Heart right ventricle (tissue), 16 donors: ENCODE results near the gene SIRT7. TPM values are rescaled to one million over a fixed set of nuclear protein-coding genes. Genes with fewer than 3 reads are reported as not detected.

Source experiments
- ATAC-seq, 8 donors: fragments of 200-7000 bp; cut with Tn5 transposase; one replicate each; pipeline ENCODE4 v1.9.1; 2020; ENCODE audit warnings: mild to moderate bottlenecking in 8 of 8, moderate library complexity in 8 of 8, moderate number of reproducible peaks in 1 of 8
- DNase-seq, 2 donors: peaks; one replicate each; pipeline ENCODE4 v3.0.0-alpha.2; 2020
- H3K27ac ChIP-seq, 10 donors: fragments of 200-600 bp; sonication (generic) in 2 of 10; one replicate each; pipeline versions ENCODE4 v1.5.0 to v1.8.0; 2020 to 2022; ENCODE audit warnings: mild to moderate bottlenecking in 3 of 10
- H3K27me3 ChIP-seq, 7 donors: fragments of 200-600 bp; one replicate each; pipeline ENCODE4 v1.8.0; 2021 to 2022; ENCODE audit warnings: mild to moderate bottlenecking in 2 of 7
- H3K36me3 ChIP-seq, 9 donors: fragments of 200-600 bp; sonication (generic) in 1 of 9; one replicate each; pipeline versions ENCODE4 v1.5.0 to v1.8.0; 2020 to 2022; ENCODE audit warnings: mild to moderate bottlenecking in 2 of 9
- H3K4me1 ChIP-seq, 9 donors: fragments of 200-600 bp; sonication (generic) in 1 of 9; one replicate each; pipeline versions ENCODE4 v1.5.0 to v1.8.0; 2020 to 2022; ENCODE audit warnings: mild to moderate bottlenecking in 4 of 9
- H3K4me3 ChIP-seq, 10 donors: fragments of 200-600 bp; sonication (generic) in 2 of 10; one replicate each; pipeline versions ENCODE4 v1.5.0 to v1.8.0; 2020 to 2022; ENCODE audit warnings: mild to moderate bottlenecking in 7 of 10, moderate library complexity in 2 of 10
- H3K9me3 ChIP-seq, 11 donors: fragments of 200-600 bp in 10 of 11; sonication (generic) in 2 of 11; one replicate each; pipeline versions ENCODE4 v1.5.0 to v1.8.0; 2013 to 2022; ENCODE audit warnings: mild to moderate bottlenecking in 2 of 11, control low read depth in 1 of 11, moderate library complexity in 1 of 11
- WGBS, 2 donors: extraction: QIAGEN DNeasy Blood & Tissue Kit; methylation state at CpG; one replicate each; pipeline ENCODE4 v1.1.7; 2013; ENCODE audit warnings: inconsistent platforms in 1 of 2; 5-methylcytosine and 5-hydroxymethylcytosine counted together
- intact Hi-C, 10 donors: fragments of 100-400 bp; cut with DNase I; formaldehyde crosslinking; loops; one replicate each; pipeline versions ENCODE4 v1.11.1 to v1.14.2; 2022
- polyA plus RNA-seq, 2 donors: library from polyadenylated mRNA; stranded (reverse); fragments of 200-250 nt; gene quantifications; one replicate each; pipeline ENCODE4 v1.2.3, GENCODE V29; 2013
- total RNA-seq, 10 donors: library from RNA; stranded (reverse); fragmentation: NEBNext Ultra II Directional in 3 of 10; extraction: Animal tissue kit (Norgen Biotek cat#: 25700) in 3 of 10; gene quantifications; one replicate each; pipeline versions ENCODE4 v1.2.1 to v1.2.4, GENCODE V29; 2021 to 2023
- TF ChIP-seq, protein P1 (sequence below), 9 donors: fragments of 200-600 bp; sonication (generic) in 2 of 9; IDR thresholded peaks; one replicate each; pipeline versions ENCODE4 v1.5.0 to v1.8.0; 2021 to 2022; ENCODE audit warnings: antibody characterized with exemption in 9 of 9, mild to moderate bottlenecking in 5 of 9, moderate library complexity in 1 of 9
- donor health status: Arrhythmogenic right ventricular cardiomyopathy.
- donor health status: ischemic (EF 13 %, LVEDD 7.1; RV severe dilation, severe dysfunction).
- donor health status: healthy with polysubstance abuse.
- donor health status: DM: no; HTN: yes; CAD: no.
- donor health status: DM: no; HTN: no; CAD: no.
- donor health status: ischemic (EF 25% LVEDD 6.9; RV normal size, moderate dysfunction).
- donor health status: ischemic (EF 25% LVEDD 5.7; RV mildly dilated, moderate dysfunction).
- donor health status: healthy.
- donor health status: DM: yes; HTN: yes; CAD: no.
- donor health status: Ischemic cardiomyopathy.
- donor health status: ischemic (EF 35%, LVEDD 5.7; RV mildly dilated, moderate dysfunction).
- donor health status: nonischemic (EF 11% LVEDD 7.7; RV severe dilation, severe dysfunction).
- donor health status: DM: yes; HTN: yes; CAD: no.
- donor health status: PGD.
- donor health status: ischemic (EF 29% LVEDD 5.4; RV normal size, mild dysfunction).
- donor health status: nonischemic (EF 23%, LVEDD 6.1; RV moderate dilation, normal function).

SIRT7 gene
- total and polyA plus RNA-seq, 12 donors = 4.4 to 15.7 (median 6.2) TPM

DNA sequence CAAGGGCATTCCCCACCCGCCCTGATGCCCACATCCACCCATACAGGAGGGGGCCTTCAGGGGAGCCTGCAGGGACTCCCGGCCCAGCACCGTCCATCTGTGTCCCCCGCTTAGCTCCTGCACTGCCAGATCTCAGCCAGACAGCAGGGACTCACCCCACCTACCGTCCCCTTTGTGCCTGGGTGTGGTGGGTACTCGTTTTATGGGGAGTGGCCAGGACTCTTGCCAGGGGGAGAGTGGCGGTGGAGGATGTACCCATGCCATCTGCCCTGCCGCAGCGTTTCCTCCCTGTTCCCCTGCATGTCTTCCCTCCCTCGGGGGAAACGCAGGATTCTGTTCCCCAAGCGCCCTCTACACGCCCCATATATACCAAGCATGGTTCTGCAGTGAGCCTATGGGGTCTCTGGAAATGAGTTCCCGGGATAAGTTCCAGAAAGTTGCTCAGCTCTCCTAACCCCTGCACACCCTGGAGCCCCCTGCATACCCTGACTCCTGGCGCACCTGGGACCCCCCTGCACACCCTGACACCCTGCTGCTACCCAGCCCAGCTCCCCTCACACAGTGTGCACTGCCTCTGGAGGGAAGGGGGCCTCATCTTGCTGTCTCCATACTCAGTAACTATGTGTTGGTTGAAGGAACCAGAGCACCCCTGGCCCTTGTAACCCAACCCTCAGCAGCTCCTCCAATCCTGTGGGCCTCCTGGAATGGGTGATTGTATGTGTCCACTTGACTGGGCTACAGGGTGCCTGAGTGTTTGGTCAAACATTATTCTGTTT, 13.8 kb upstream of the SIRT7 start:
- peaks cover 4 to 17% (median 15%) of the 10 kb centered on the region in 9 donors for H3K4me1 ChIP-seq
- H3K9me3 ChIP-seq = no peaks in the 10 kb centered on the region
- TF ChIP-seq, protein P1, sequence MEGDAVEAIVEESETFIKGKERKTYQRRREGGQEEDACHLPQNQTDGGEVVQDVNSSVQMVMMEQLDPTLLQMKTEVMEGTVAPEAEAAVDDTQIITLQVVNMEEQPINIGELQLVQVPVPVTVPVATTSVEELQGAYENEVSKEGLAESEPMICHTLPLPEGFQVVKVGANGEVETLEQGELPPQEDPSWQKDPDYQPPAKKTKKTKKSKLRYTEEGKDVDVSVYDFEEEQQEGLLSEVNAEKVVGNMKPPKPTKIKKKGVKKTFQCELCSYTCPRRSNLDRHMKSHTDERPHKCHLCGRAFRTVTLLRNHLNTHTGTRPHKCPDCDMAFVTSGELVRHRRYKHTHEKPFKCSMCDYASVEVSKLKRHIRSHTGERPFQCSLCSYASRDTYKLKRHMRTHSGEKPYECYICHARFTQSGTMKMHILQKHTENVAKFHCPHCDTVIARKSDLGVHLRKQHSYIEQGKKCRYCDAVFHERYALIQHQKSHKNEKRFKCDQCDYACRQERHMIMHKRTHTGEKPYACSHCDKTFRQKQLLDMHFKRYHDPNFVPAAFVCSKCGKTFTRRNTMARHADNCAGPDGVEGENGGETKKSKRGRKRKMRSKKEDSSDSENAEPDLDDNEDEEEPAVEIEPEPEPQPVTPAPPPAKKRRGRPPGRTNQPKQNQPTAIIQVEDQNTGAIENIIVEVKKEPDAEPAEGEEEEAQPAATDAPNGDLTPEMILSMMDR (IDR thresholded peaks at IDR 0.05) = no peak
- no peak overlapping the region for H3K4me3 ChIP-seq
- H3K27ac ChIP-seq = no peak overlapping the region
- no peaks in the 10 kb centered on the region for H3K36me3 ChIP-seq
- ATAC-seq (no peak), DNase-seq (no peak)
- peaks cover 0 to 40% (median 4%) of the 10 kb centered on the region in 7 donors for H3K27me3 ChIP-seq
- intact Hi-C loops = no loop called here
- WGBS, 2 donors = 41 to 54% methylated on average over 15 of the region's 15 CpGs

DNA sequence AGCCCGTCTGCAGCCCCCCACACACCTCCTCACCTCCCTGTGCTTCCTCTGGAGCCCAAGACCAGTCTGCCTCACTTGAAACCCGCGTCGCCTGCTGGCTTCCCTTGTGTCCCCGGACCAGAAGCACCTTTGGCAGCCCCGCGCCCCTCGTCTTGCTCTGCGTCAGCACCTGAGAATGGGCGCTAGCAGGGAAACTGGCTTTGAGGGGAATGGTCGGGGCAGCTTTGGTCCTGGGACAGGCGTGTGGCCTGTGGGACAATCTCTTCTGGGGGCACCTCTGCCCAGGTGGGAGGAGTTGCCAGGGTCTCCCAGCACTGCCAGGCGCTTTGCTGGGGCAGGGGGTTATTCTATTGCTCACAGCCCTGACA, 13.2 kb upstream of the SIRT7 start:
- Histone ChIP-seq H3K36me3 (no peaks in the 10 kb centered on the region), H3K9me3 (no peaks in the 10 kb centered on the region), H3K4me1 (peaks cover 1 to 18% (median 14%) of the 10 kb centered on the region in 9 donors), H3K4me3 (no peak overlapping the region), H3K27me3 (peaks cover 0 to 37% (median 4%) of the 10 kb centered on the region in 7 donors), H3K27ac (no peak overlapping the region)
- intact Hi-C loops = no loop called here
- 67 to 69% methylated on average over 13 of the region's 13 CpGs for WGBS, 2 donors
- ATAC-seq = no peak
- no peak for DNase-seq
- TF ChIP-seq, protein P1 (IDR thresholded peaks at IDR 0.05) = no peak

DNA sequence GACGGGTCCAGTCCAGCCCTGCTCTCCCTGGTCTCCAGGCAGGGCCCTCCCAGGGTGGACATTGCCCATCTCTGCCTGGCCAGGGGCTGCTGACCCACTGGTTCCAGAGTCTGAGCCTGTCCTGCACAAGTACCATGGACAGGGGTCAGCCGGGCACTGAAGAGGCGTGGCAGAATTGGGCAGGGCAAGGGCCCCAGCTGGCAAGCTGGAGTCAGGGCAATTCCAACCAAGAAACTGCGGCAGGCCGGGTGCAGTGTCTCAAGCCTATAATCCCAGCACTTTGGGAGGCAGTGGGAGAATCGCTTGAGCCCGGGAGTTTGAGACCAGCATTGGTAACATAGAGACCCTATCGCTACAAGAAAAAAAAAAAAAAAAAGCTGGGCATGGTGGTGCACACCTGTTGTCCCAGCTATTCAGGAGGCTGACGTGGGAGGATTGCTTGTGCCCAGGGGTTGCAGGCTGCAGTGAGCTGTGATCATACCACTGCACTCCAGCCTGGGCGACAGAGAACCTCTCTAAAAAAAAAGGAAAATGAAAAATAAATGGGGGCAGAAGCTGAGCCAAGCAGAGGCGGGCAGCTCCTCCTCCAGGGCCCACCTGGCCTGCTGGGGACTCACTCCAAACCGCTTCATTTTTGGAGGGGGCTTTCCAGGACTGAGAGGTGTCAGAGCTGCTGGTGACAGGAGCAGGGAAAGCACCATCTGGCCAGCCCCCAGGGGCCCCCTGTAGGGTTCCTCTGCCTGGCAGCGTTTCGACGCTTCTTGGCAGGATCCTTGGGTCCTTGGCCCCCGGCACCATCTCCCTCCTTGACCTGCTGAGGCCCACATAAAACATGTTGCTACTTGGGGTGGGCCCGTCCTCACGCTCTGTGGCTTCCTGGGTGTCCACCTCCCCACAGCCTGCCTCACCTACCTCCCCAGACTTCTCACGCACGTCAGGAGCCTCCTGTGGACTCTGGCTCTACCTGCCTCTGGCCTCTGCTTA, 12.5 kb upstream of the SIRT7 start:
- H3K27me3 ChIP-seq = peaks cover 0 to 37% (median 4%) of the 10 kb centered on the region in 7 donors
- TF ChIP-seq, protein P1 (IDR thresholded peaks at IDR 0.05) = no peak
- H3K4me1 ChIP-seq = peaks cover 7 to 24% (median 22%) of the 10 kb centered on the region in 9 donors
- intact Hi-C loops = no loop called here
- no peaks in the 10 kb centered on the region for H3K36me3 ChIP-seq
- H3K9me3 ChIP-seq = no peaks in the 10 kb centered on the region
- no peak overlapping the region for H3K4me3 ChIP-seq
- ATAC-seq (no peak), DNase-seq (no peak)
- 60 to 65% methylated on average over 20 of the region's 20 CpGs for WGBS, 2 donors
- H3K27ac ChIP-seq = no peak overlapping the region
